HG03066 (cell line): ENCODE results near the gene TAS2R19.

Source experiments
- ATAC-seq: cut with Tn5 transposase; IDR thresholded peaks from one replicate; pipeline ENCODE4 v1.9.1; 2021; ENCODE audit warnings: low read depth; ENCODE audit not compliant: unreplicated experiment

TAS2R19 gene

GRCh38 chr12:10994307-10994706, 28.1 kb downstream of the TAS2R19 start:
- ATAC-seq, result no peak

GRCh38 chr12:10989107-10989506, 33.3 kb downstream of the TAS2R19 start:
- ATAC-seq, result no peak

- no peak for ATAC-seq
These were observed 35.6 kb downstream of the TAS2R19 start, which contains the start of gene TAS2R50 for GRCh38 chr12:10986812-10987211. Gene TAS2R50 (minus strand): TSS chr12:10986912. CDS start chr12:10986860, 52 bp downstream.

- no peak for ATAC-seq
These were observed 40.2 kb downstream of the TAS2R19 start for GRCh38 chr12:10982244-10982643.

GRCh38 chr12:10974965-10975364, 47.5 kb downstream of the TAS2R19 start:
- ATAC-seq, result no peak
